Panc1 (cell line): ENCODE measurements around the gene NDUFV1.

ENCODE experiments used
- POLR2AphosphoS5 ChIP-seq: IDR thresholded peaks from 2 replicates; pipeline ENCODE4 v1.6.1; 2012; ENCODE audit warnings: mild to moderate bottlenecking, low read depth, low read length, moderate library complexity
- SIN3A ChIP-seq: IDR thresholded peaks from 2 replicates; pipeline ENCODE4 v1.6.1; 2012; ENCODE audit warnings: low read depth, mild to moderate bottlenecking, low read length, moderate library complexity, borderline replicate concordance; ENCODE audit not compliant: insufficient read depth
- TCF7L2 ChIP-seq: IDR thresholded peaks from 2 replicates; pipeline ENCODE4 v1.6.1; 2011; ENCODE audit warnings: mild to moderate bottlenecking, low read depth, low read length, inconsistent platforms
- TF ChIP-seq, protein P1 (sequence below): fragments of 450-650 bp; IDR thresholded peaks from 2 replicates; pipeline ENCODE4 v1.5.1; 2017; ENCODE audit warnings: mild to moderate bottlenecking

DNA sequence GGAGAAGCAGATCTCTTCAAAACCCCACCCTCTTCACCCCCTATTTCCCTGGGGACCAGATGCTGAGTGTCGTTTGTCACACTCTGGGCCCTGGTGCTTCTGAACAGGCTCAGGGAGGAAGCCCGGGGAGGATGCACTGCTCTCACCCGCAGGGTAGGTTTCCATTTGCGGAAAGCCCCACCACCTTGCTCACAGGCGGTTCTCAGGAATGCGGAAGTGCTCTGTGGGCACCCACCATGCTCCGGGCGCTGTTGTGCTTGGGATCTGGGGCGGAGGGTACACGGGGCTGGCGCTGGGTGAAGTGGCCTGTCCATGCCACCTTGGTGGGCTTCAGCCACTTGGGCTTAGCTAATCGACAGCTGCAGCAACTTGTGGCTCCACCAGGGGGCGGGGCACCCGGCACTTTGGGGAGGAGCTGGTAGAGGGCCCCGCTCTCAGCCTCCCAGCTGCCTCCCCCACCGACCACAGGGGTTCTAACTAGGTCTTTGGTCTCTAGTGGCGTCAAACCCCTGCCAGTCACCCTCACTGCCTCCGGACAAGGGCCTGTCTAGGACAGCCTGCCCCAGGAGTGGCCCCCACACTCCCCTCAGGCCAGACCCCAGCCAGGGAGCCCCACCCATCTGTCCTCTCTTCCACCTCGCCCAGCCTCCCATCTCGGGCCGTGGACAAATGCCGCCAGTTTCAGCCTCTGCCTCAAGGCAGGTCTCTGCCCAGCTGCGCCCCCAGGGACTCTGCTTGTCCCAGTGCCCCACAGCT, 7.4 kb downstream of the NDUFV1 start:
- TF ChIP-seq, protein P1, sequence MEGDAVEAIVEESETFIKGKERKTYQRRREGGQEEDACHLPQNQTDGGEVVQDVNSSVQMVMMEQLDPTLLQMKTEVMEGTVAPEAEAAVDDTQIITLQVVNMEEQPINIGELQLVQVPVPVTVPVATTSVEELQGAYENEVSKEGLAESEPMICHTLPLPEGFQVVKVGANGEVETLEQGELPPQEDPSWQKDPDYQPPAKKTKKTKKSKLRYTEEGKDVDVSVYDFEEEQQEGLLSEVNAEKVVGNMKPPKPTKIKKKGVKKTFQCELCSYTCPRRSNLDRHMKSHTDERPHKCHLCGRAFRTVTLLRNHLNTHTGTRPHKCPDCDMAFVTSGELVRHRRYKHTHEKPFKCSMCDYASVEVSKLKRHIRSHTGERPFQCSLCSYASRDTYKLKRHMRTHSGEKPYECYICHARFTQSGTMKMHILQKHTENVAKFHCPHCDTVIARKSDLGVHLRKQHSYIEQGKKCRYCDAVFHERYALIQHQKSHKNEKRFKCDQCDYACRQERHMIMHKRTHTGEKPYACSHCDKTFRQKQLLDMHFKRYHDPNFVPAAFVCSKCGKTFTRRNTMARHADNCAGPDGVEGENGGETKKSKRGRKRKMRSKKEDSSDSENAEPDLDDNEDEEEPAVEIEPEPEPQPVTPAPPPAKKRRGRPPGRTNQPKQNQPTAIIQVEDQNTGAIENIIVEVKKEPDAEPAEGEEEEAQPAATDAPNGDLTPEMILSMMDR = peak; percentile 89
- TF ChIP-seq SIN3A = no peak
- peak; percentile 39; the same call in 1 of the 2 replicates for TF ChIP-seq POLR2AphosphoS5
- no peak for TF ChIP-seq TCF7L2
